HL-60 (cell line): ENCODE results near the gene ACADM.
"Not testable (repeated sequence)": the region's sequence is repeated elsewhere in the genome, so short reads cannot be mapped to it uniquely, and the experiment has no call there.

Experiments used
- CTCF ChIP-seq: IDR thresholded peaks from one replicate; pipeline ENCODE4 v1.5.1; 2011; ENCODE audit warnings: low read length, control low read depth, inconsistent platforms; ENCODE audit not compliant: insufficient read depth
- GABPA ChIP-seq: IDR thresholded peaks from 2 replicates; pipeline ENCODE4 v1.6.1; 2012; ENCODE audit warnings: low read depth
- POLR2AphosphoS5 ChIP-seq: IDR thresholded peaks from 2 replicates; pipeline ENCODE4 v1.6.1; 2012; ENCODE audit warnings: low read depth
- REST ChIP-seq: IDR thresholded peaks from 2 replicates; pipeline ENCODE4 v1.6.1; 2012; ENCODE audit warnings: low read depth; ENCODE audit not compliant: insufficient replicate concordance

- not testable (repeated sequence) for TF ChIP-seq CTCF, POLR2AphosphoS5, REST, GABPA
Measured at GRCh38 chr1:75757210-75757609, 32.7 kb downstream of the ACADM start.
